ENCODE measurements around the gene ELAVL3. TPM values are rescaled to one million over a fixed set of nuclear protein-coding genes. Genes with fewer than 3 reads are reported as not detected.
"Not testable (repeated sequence)": the region's sequence is repeated elsewhere in the genome, so short reads cannot be mapped to it uniquely, and the experiment has no call there.

ELAVL3 gene
- total RNA-seq, 1 donor from 2014 or later: not detected

DNA sequence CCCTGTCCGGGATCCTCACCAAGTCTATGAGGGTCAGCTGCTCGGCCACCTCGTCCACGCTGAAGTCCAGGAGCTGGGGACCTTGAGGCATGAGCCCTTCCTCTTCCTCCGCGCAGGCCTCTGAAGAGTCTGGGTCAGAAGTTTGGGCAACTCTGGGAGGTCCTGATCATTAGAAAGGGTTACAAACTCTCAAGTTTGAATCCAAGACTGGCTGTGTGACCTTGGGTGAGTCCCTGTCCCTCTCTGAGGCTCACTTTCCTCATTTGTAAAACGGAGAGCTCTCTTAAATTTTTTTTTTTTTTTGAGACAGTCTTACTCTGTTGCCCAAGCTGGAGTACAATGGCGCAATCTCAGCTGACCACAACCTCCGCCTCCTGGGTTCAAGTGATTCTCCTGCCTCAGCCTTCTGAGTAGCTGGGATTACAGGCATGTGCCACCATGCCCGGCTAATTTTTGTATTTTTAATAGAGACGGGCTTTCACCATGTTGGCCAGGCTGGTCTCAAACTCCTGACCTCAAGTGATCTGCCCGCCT, 74.1 kb downstream of the ELAVL3 start:
- DNase-seq (ENCODE audit: low read depth, low spot score): not testable (repeated sequence)

- no peak for DNase-seq (ENCODE audit: low read depth, low spot score)
Measured at GRCh38 chr19:11405846-11406643, 74.8 kb downstream of the ELAVL3 start.

GRCh38 chr19:11404588-11405222, 76.1 kb downstream of the ELAVL3 start:
- no peak for DNase-seq (ENCODE audit: low read depth, low spot score)

DNA sequence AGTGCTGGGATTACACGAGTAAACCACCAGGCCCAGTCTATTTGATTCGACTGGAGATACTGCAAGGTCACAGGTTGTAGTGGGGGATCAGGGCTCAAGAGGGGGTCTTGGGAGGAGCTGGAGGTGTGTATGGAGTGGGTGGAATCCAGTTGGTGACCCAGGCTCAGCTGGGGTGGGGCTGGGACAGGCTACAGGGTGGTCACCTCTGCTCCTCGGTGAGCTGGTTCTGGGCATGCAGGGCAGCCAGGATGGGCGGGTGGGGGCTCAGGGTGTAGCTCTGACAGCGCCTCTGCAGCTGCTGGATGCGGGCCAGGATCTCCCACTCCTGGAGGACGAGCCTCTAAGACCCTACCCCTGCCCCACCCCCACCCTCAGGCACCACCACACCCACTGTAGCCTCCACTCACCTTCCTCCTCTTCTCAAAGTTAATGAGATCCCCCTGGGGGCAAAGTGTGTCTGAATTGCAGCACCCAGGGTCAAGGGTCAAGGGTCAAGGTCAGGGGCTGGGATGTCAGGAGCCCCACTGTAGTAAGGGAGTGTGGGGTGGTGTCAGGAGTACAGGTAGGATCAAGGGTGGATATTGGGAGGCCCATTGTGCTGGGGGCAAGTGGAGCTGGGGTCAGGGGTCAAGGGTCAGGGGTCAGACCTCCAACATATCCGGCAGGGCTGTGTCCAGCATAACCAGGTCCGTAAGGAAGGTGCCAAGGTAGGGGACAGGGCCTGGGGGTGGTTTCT, 78.9 kb downstream of the ELAVL3 start:
- DNase-seq (ENCODE audit: low read depth, low spot score): no peak

Other genes starting within 250 kb of the ELAVL3 start
- not detected in 2 replicates for gene ANGPTL8, start 241.4 kb downstream of the ELAVL3 start, total RNA-seq
- 53.3 and 66.8 TPM in 2 replicates for gene DOCK6, start 218.5 kb downstream of the ELAVL3 start, total RNA-seq
- gene TSPAN16, start 184.9 kb downstream of the ELAVL3 start, total RNA-seq: not detected in 2 replicates
- gene RAB3D, start 141.4 kb downstream of the ELAVL3 start, total RNA-seq: 47.1 and 60.7 TPM in 2 replicates
- gene TMEM205, start 134.8 kb downstream of the ELAVL3 start, total RNA-seq: 57.1 and 64.0 TPM in 2 replicates
- gene CCDC159, start 134.5 kb downstream of the ELAVL3 start, total RNA-seq: 8.2 and 10.6 TPM in 2 replicates
- gene PLPPR2, start 125.6 kb downstream of the ELAVL3 start, total RNA-seq: 5.5 and 7.6 TPM in 2 replicates
- 0.73 and 0.78 TPM in 2 replicates for gene SWSAP1, start 106.4 kb downstream of the ELAVL3 start, total RNA-seq
- 7.9 and 8.5 TPM in 2 replicates for gene EPOR, start 96.7 kb downstream of the ELAVL3 start, total RNA-seq
- 0.66 and 2.6 TPM in 2 replicates for gene RGL3, start 61.7 kb downstream of the ELAVL3 start, total RNA-seq
- gene ODAD3, start 45.9 kb downstream of the ELAVL3 start, total RNA-seq: 0.13 and 0.18 TPM in 2 replicates
- 154 and 185 TPM in 2 replicates for gene PRKCSH, start 45.4 kb downstream of the ELAVL3 start, total RNA-seq
- 5.5 and 6.0 TPM in 2 replicates for gene ZNF653, start 24.8 kb upstream of the ELAVL3 start, total RNA-seq
- 34.9 and 55.2 TPM in 2 replicates for gene ECSIT, start 48.1 kb upstream of the ELAVL3 start, total RNA-seq
- gene CNN1, start 57.8 kb upstream of the ELAVL3 start, total RNA-seq: 0.07 and 0.35 TPM in 2 replicates
- gene ELOF1, start 78.2 kb upstream of the ELAVL3 start, total RNA-seq: 29.5 and 31.8 TPM in 2 replicates
- gene ACP5, start 96.6 kb upstream of the ELAVL3 start, total RNA-seq: 1.2 TPM in 1 of 2 replicates, not detected in the other
- gene ZNF627, start 116.4 kb upstream of the ELAVL3 start, total RNA-seq: 18.8 and 20.5 TPM in 2 replicates

Measured in pulmonary artery endothelial cell (primary cell).